Heart left ventricle (tissue), 13 donors: Measurements from ENCODE around the gene GNS.

ENCODE experiments used
- POLR2A ChIP-seq, 2 donors: fragments of 450-650 bp; IDR thresholded peaks; one replicate each; pipeline ENCODE4 v1.6.1; 2017; ENCODE audit warnings: antibody characterized with exemption in 2 of 2, mild to moderate bottlenecking in 2 of 2, moderate library complexity in 2 of 2
- TF ChIP-seq, protein P1 (sequence below), 12 donors: fragments of 200-600 bp; sonication (generic) in 4 of 12; IDR thresholded peaks; one replicate each; pipeline versions ENCODE4 v1.5.0 to v1.8.0; 2018 to 2022; ENCODE audit warnings: antibody characterized with exemption in 12 of 12, mild to moderate bottlenecking in 5 of 12
- donor health status: ischemic (EF 13 %, LVEDD 7.1; RV severe dilation, severe dysfunction).
- donor health status: DM: no; HTN: yes; CAD: no.
- donor health status: DM: no; HTN: no; CAD: no.
- donor health status: ischemic (EF 25% LVEDD 6.9; RV normal size, moderate dysfunction).
- donor health status: ischemic (EF 25% LVEDD 5.7; RV mildly dilated, moderate dysfunction).
- donor health status: ischemic (EF 35%, LVEDD 5.7; RV mildly dilated, moderate dysfunction).
- donor health status: nonischemic (EF 11% LVEDD 7.7; RV severe dilation, severe dysfunction).
- donor health status: DM: yes; HTN: yes; CAD: no.
- donor health status: PGD.
- donor health status: ischemic (EF 29% LVEDD 5.4; RV normal size, mild dysfunction).
- donor health status: nonischemic (EF 23%, LVEDD 6.1; RV moderate dilation, normal function).

DNA sequence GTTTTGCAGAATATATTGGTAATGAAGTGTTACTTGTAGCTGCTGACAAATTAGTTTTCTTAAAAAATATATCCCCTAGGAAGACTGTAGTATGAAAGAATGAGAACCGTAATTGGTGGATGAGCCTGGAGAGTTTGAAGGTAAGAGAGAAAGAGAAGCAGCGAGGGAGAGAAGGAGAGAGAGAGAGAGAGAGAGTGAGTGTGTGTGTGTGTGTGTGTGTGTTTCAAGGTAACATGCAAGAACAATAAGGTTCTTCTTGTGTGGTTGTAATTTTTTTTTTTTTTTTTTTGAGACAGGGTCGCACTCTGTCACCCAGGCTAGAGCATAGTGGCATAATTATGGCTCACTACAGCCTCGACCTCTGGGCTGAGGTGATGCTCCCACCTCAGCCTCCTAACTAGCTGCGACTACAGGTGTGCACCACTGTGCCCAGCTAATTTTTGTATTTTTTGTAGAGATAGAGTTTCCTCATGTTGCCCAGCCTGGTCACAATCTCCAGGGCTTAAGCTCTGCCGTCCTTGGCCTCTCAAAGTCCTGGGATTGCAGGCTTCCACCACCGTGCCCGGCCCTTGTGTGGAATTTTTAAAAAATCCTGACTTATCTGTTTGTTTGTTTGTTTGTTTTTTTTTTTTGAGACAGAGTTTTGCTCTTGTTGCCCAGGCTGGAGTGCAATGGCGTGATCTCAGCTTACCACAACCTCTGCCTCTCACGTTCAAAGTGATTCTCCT is 75.2 kb downstream of the GNS start:
- TF ChIP-seq, protein P1, sequence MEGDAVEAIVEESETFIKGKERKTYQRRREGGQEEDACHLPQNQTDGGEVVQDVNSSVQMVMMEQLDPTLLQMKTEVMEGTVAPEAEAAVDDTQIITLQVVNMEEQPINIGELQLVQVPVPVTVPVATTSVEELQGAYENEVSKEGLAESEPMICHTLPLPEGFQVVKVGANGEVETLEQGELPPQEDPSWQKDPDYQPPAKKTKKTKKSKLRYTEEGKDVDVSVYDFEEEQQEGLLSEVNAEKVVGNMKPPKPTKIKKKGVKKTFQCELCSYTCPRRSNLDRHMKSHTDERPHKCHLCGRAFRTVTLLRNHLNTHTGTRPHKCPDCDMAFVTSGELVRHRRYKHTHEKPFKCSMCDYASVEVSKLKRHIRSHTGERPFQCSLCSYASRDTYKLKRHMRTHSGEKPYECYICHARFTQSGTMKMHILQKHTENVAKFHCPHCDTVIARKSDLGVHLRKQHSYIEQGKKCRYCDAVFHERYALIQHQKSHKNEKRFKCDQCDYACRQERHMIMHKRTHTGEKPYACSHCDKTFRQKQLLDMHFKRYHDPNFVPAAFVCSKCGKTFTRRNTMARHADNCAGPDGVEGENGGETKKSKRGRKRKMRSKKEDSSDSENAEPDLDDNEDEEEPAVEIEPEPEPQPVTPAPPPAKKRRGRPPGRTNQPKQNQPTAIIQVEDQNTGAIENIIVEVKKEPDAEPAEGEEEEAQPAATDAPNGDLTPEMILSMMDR (IDR thresholded peaks at IDR 0.05) = no peak
- no peak for TF ChIP-seq POLR2A (IDR thresholded peaks at IDR 0.05)
